ENCODE results near the gene SYCP2. TPM values are rescaled to one million over a fixed set of nuclear protein-coding genes. Genes with fewer than 3 reads are reported as not detected.

SYCP2 gene
- total and polyA plus RNA-seq, 12 donors = 0.28 to 2.7 (median 1.1) TPM

DNA sequence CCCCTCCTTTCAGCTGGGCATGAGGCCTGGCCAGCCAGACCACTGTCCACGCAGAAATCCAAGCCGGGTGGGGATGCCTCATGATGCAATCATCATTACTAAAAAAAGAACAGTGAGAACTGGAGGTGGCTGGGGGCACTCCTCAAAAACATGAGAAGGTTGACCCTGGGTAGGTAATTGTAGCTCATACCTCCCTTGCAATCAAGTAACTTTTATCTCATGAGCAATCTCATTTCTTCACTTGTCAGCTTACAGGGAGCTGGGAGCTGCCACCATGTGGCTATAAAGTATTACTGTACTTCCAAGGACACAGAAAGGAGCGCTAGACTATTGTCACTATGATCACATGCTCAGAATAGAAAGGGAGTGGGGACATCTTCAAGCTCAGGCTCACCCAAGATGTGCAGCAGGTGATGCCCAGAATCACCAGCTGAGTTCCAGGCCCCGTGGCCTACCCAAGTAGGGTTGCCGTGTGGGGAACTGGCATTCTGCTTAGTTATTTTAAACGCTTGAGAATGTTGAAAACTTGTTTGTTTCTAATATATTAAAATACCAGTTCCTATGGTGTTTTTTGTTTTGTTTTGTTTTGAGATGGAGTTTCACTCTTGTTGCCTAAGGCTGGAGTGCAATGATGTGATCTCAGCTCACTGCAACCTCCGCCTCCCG lies 21.8 kb upstream of the SYCP2 start:
- Histone ChIP-seq H3K9me3 (replicated peaks in 1 of 3) (no peaks in the 10 kb centered on the region), H3K36me3 (replicated peaks in 1 of 2) (no peaks in the 10 kb centered on the region), H3K4me3 (no peak overlapping the region), H3K27me3 (no peaks in the 10 kb centered on the region), H3K27ac (no peak overlapping the region), H3K4me1 (replicated peaks in 1 of 2) (no peaks in the 10 kb centered on the region)
- intact Hi-C loops (cut with DNase I) = no loop called here
- TF ChIP-seq POLR2A (IDR thresholded peaks at IDR 0.05) (no peak), CTCF (IDR thresholded peaks at IDR 0.05) (peak in 5 of 6 experiments; percentile 17 to 48 (median 35))
- peak in 2 of 7 donors; percentile 28 to 30 for DNase-seq
- 73 to 82% (median 76%) methylated on average over 7 to 8 of the region's 8 CpGs for WGBS, 4 donors

GRCh38 chr20:59954718-59955117 lies 21.3 kb upstream of the SYCP2 start:
- intact Hi-C loops (cut with DNase I) = no loop called here
- Histone ChIP-seq H3K36me3 (replicated peaks in 1 of 2) (no peaks in the 10 kb centered on the region), H3K27ac (no peak overlapping the region), H3K9me3 (replicated peaks in 1 of 3) (no peaks in the 10 kb centered on the region), H3K4me3 (no peak overlapping the region), H3K27me3 (no peaks in the 10 kb centered on the region), H3K4me1 (replicated peaks in 1 of 2) (no peaks in the 10 kb centered on the region)
- TF ChIP-seq POLR2A (IDR thresholded peaks at IDR 0.05) (no peak), CTCF (IDR thresholded peaks at IDR 0.05) (no peak)
- no peak for DNase-seq
- WGBS, 4 donors = 85 to 96% (median 87%) methylated on average over 3 to 4 of the region's 4 CpGs

GRCh38 chr20:59949911-59950310 lies 16.5 kb upstream of the SYCP2 start:
- no peak overlapping the region for H3K4me3 ChIP-seq
- H3K27me3 ChIP-seq = no peaks in the 10 kb centered on the region
- H3K27ac ChIP-seq = no peak overlapping the region
- H3K36me3 ChIP-seq (replicated peaks in 1 of 2) = peaks cover 0 to 3% of the 10 kb centered on the region in 2 donors
- peaks cover 0 to 16% of the 10 kb centered on the region in 2 donors for H3K4me1 ChIP-seq (replicated peaks in 1 of 2)
- intact Hi-C loops (cut with DNase I) = no loop called here
- H3K9me3 ChIP-seq (replicated peaks in 1 of 3) = no peaks in the 10 kb centered on the region
- 88 to 91% (median 90%) methylated on average over 6 of the region's 6 CpGs for WGBS, 4 donors
- no peak for DNase-seq
- TF ChIP-seq POLR2A (IDR thresholded peaks at IDR 0.05) (no peak), CTCF (IDR thresholded peaks at IDR 0.05) (no peak)

DNA sequence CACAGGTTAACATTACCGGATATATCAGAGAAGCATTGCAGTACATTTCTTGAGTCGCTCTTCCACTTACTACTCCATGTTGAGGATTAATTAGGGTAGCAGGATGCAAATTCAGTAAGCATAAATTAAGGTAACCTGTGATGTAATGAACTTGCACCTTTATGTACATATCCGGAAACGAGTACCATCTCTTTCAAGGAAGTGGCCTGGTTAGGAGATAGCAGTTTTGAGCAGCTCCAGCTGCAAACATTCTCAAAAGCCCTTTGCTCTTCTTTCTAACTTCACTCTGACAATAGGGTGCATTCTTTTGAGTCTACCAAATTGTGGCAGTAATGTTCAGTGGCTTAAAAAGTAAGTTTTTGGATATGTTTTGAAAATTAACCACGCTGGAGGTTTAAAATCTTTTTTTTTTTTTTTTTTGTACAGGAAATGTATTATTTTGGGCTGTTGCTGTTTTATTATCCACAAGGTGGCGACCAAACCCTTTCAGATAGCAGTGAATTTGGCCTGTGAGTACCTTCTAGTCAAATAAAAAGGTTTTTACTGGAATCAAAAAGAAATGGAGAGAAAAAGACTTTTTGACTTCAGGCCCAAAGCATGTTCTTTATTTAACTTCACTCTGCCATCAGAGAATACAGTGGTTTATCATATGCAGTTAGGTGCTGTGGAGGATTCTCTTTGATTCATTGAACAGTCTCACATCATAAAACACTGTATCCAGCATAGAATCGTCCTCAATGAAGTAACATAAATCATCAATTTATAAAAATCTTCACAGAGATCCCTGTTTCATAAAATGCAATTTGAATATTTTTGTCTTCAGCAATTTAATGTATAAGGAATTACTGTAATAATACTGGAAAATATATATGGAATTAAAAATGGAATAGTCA lies 15.6 kb upstream of the SYCP2 start:
- Histone ChIP-seq H3K4me1 (replicated peaks in 1 of 2) (peaks cover 0 to 16% of the 10 kb centered on the region in 2 donors), H3K9me3 (replicated peaks in 1 of 3) (no peaks in the 10 kb centered on the region), H3K36me3 (replicated peaks in 1 of 2) (peaks cover 0 to 11% of the 10 kb centered on the region in 2 donors), H3K4me3 (no peak overlapping the region), H3K27me3 (no peaks in the 10 kb centered on the region), H3K27ac (no peak overlapping the region)
- DNase-seq = peak in 3 of 7 donors; percentile 27 to 48 (median 37)
- TF ChIP-seq POLR2A (IDR thresholded peaks at IDR 0.05) (no peak), CTCF (IDR thresholded peaks at IDR 0.05) (peak; percentile 32 to 70 (median 52))
- WGBS, 4 donors = 33 to 39% (median 35%) methylated on average over 7 of the region's 7 CpGs
- intact Hi-C loops (cut with DNase I) = no loop called here

Data from adrenal gland (tissue), 12 donors.